ENCODE data around the gene SOBP. TPM values are rescaled to one million over a fixed set of nuclear protein-coding genes. Genes with fewer than 3 reads are reported as not detected.

The SOBP gene
- total and polyA plus RNA-seq, 8 donors: 0.58 to 16.9 (median 4.4) TPM

GRCh38 chr6:107556082-107556481 lies 66.2 kb downstream of the SOBP start:
- intact Hi-C loops (cut with DNase I; ENCODE audit: low total_unique reads): no loop called here
- peaks cover 0 to 8% (median 0%) of the 10 kb centered on the region in 4 donors for H3K4me1 ChIP-seq
- H3K36me3 ChIP-seq: no peaks in the 10 kb centered on the region
- no peaks in the 10 kb centered on the region for H3K27me3 ChIP-seq
- TF ChIP-seq POLR2AphosphoS5 (IDR thresholded peaks at IDR 0.05): no peak
- TF ChIP-seq POLR2A (IDR thresholded peaks at IDR 0.05): no peak
- TF ChIP-seq EP300 (IDR thresholded peaks at IDR 0.05): no peak
- TF ChIP-seq CTCF (IDR thresholded peaks at IDR 0.05): no peak
- H3K27ac ChIP-seq: no peak overlapping the region
- H3K4me3 ChIP-seq: no peak overlapping the region
- no peaks in the 10 kb centered on the region for H3K9me3 ChIP-seq
- DNase-seq: no peak

- Histone ChIP-seq H3K36me3 (no peaks in the 10 kb centered on the region), H3K4me3 (no peak overlapping the region), H3K27ac (no peak overlapping the region), H3K27me3 (no peaks in the 10 kb centered on the region), H3K4me1 (peaks cover 0 to 8% (median 0%) of the 10 kb centered on the region in 4 donors), H3K9me3 (no peaks in the 10 kb centered on the region)
- no peak for DNase-seq
- intact Hi-C loops (cut with DNase I; ENCODE audit: low total_unique reads): no loop called here
- TF ChIP-seq POLR2AphosphoS5 (IDR thresholded peaks at IDR 0.05) (no peak), CTCF (IDR thresholded peaks at IDR 0.05) (no peak), POLR2A (IDR thresholded peaks at IDR 0.05) (no peak), EP300 (IDR thresholded peaks at IDR 0.05) (no peak)
Observed at GRCh38 chr6:107557698-107558097, 67.8 kb downstream of the SOBP start.

- DNase-seq: peak in 1 of 2 donors; percentile 84
- Histone ChIP-seq H3K4me3 (no peak overlapping the region), H3K36me3 (no peaks in the 10 kb centered on the region), H3K4me1 (peaks cover 0 to 12% (median 0%) of the 10 kb centered on the region in 4 donors), H3K27me3 (no peaks in the 10 kb centered on the region), H3K9me3 (no peaks in the 10 kb centered on the region), H3K27ac (peak overlapping the region in 4 of 5 donors; percentile 38 to 78 (median 49))
- no peak for TF ChIP-seq POLR2A (IDR thresholded peaks at IDR 0.05)
- TF ChIP-seq EP300 (IDR thresholded peaks at IDR 0.05): no peak
- no peak for TF ChIP-seq CTCF (IDR thresholded peaks at IDR 0.05)
- no peak for TF ChIP-seq POLR2AphosphoS5 (IDR thresholded peaks at IDR 0.05)
- WGBS, 5 donors: 53 to 70% (median 69%) methylated on average over 4 of the region's 4 CpGs
- intact Hi-C loops (cut with DNase I; ENCODE audit: low total_unique reads): no loop called here
Observed at GRCh38 chr6:107560657-107561056, 70.7 kb downstream of the SOBP start.

- DNase-seq: peak in 1 of 2 donors; percentile 81
- peak overlapping the region in 4 of 5 donors; percentile 33 to 78 (median 46) for H3K27ac ChIP-seq
Observed at GRCh38 chr6:107561306-107561705, 71.4 kb downstream of the SOBP start.

More at GRCh38 chr6:107561306-107561705, 71.4 kb downstream of the SOBP start:
- WGBS, 5 donors: 45 to 55% (median 52%) methylated on average over 3 of the region's 3 CpGs
- H3K4me3 ChIP-seq: no peak overlapping the region
- no peak for TF ChIP-seq POLR2A (IDR thresholded peaks at IDR 0.05)
- no peak for TF ChIP-seq CTCF (IDR thresholded peaks at IDR 0.05)
- no peak for TF ChIP-seq EP300 (IDR thresholded peaks at IDR 0.05)
- TF ChIP-seq POLR2AphosphoS5 (IDR thresholded peaks at IDR 0.05): no peak
- no peaks in the 10 kb centered on the region for H3K9me3 ChIP-seq
- H3K4me1 ChIP-seq: peaks cover 0 to 12% (median 0%) of the 10 kb centered on the region in 4 donors
- intact Hi-C loops (cut with DNase I; ENCODE audit: low total_unique reads): no loop called here
- no peaks in the 10 kb centered on the region for H3K36me3 ChIP-seq
- H3K27me3 ChIP-seq: no peaks in the 10 kb centered on the region
